PC-3 (cell line): ENCODE measurements around the gene AP3B2. TPM values are rescaled to one million over a fixed set of nuclear protein-coding genes. Genes with fewer than 3 reads are reported as not detected.

Experiments
- ATAC-seq: fragments of 200-7000 bp; cut with Tn5 transposase; 2 replicates; pipeline ENCODE4 v1.9.1; 2020; ENCODE audit warnings: mild to moderate bottlenecking, moderate library complexity
- BruUV-seq: library from RNA; stranded (reverse); fragments of 400-500 nt; replicated peaks from 2 replicates; lab custom pipeline; 2021; lab: Mats Ljungman, UMichigan
- CTCF ChIA-PET: fragments of 300-600 bp; sonication (Branson Sonifier 250); formaldehyde crosslinking; loops from one replicate; lab custom pipeline; 2022; ENCODE audit warnings: antibody characterized with exemption; lab: Charles Lee
- POLR2A ChIA-PET: fragments of 300-600 bp; sonication (Branson Sonifier 250); formaldehyde crosslinking; loops from one replicate; lab custom pipeline; 2022; ENCODE audit warnings: antibody characterized with exemption; ENCODE audit not compliant: unreplicated experiment; lab: Charles Lee
- DNase-seq: peaks from one replicate; pipeline ENCODE4 v3.0.0-alpha.2; 2015
- H2AFZ ChIP-seq: fragments of 300-600 bp; sonication (generic); 2 replicates; pipeline ENCODE4 v1.6.0; 2016; ENCODE audit warnings: antibody characterized with exemption, low read length
- H3F3A ChIP-seq: fragments of 300-600 bp; sonication (generic); one replicate; pipeline ENCODE4 v1.6.0; 2017; ENCODE audit warnings: antibody characterized with exemption, low read length, control low read depth, mild to moderate bottlenecking; ENCODE audit not compliant: unreplicated experiment
- H3K27ac ChIP-seq: fragments of 300-600 bp; sonication (generic); 2 replicates; pipeline ENCODE4 v1.5.1; 2016; ENCODE audit warnings: mild to moderate bottlenecking, low read length
- H3K27me3 ChIP-seq: fragments of 300-600 bp; sonication (generic); 2 replicates; pipeline ENCODE4 v1.6.1; 2016; ENCODE audit warnings: low read length, mixed read lengths
- H3K36me3 ChIP-seq: fragments of 300-600 bp; sonication (generic); 2 replicates; pipeline ENCODE4 v1.6.1; 2016; ENCODE audit warnings: low read depth, mixed run types, low read length, mixed read lengths
- H3K4me1 ChIP-seq: fragments of 300-600 bp; sonication (generic); 2 replicates; pipeline ENCODE4 v1.5.1; 2016; ENCODE audit warnings: low read length; ENCODE audit not compliant: insufficient read depth
- H3K4me2 ChIP-seq: fragments of 300-600 bp; sonication (generic); 2 replicates; pipeline ENCODE4 v1.6.0; 2016; ENCODE audit warnings: low read length
- H3K4me3 ChIP-seq: fragments of 300-600 bp; sonication (generic); 2 replicates; pipeline ENCODE4 v1.5.1; 2016; ENCODE audit warnings: mild to moderate bottlenecking, low read length, mixed read lengths
- H3K79me2 ChIP-seq: fragments of 300-600 bp; sonication (generic); 2 replicates; pipeline ENCODE4 v1.6.1; 2017; ENCODE audit warnings: low read length, mixed read lengths
- H3K9ac ChIP-seq: fragments of 300-600 bp; sonication (generic); 2 replicates; pipeline ENCODE4 v1.6.0; 2016; ENCODE audit warnings: mild to moderate bottlenecking, low read length
- H3K9me2 ChIP-seq: fragments of 300-600 bp; sonication (generic); replicated peaks from 2 replicates; pipeline ENCODE4 v1.6.1; 2016; ENCODE audit warnings: mixed run types, low read length, mixed read lengths
- H3K9me3 ChIP-seq: fragments of 300-600 bp; sonication (generic); 2 replicates; pipeline ENCODE4 v1.6.1; 2016; ENCODE audit warnings: low read length, mixed read lengths
- H4K20me1 ChIP-seq: fragments of 300-600 bp; sonication (generic); 2 replicates; pipeline ENCODE4 v1.6.1; 2016; ENCODE audit warnings: low read length, mixed read lengths
- EZH2 ChIP-seq: fragments of 300-600 bp; sonication (generic); IDR thresholded peaks from one replicate; pipeline ENCODE4 v1.6.1; 2017; ENCODE audit warnings: antibody characterized with exemption, mild to moderate bottlenecking, low read length; ENCODE audit not compliant: unreplicated experiment
- EZH2phosphoT487 ChIP-seq: fragments of 300-600 bp; sonication (generic); IDR thresholded peaks from 2 replicates; pipeline ENCODE4 v1.6.1; 2018; ENCODE audit warnings: mild to moderate bottlenecking, antibody characterized with exemption, low read length, borderline replicate concordance
- intact Hi-C: fragments of 100-400 bp; cut with micrococcal nuclease; formaldehyde crosslinking; loops from 2 replicates; pipeline ENCODE4 v1.9.0; 2023
- total RNA-seq: library from RNA; depleted of rRNA; stranded (reverse); fragments of >200 nt; gene quantifications from 2 replicates; pipeline ENCODE4 v1.2.3, GENCODE V29; 2014
- TF ChIP-seq, protein P1 (sequence below): fragments of 300-600 bp; sonication (generic); conservative IDR thresholded peaks from 2 replicates; pipeline ENCODE4 v1.5.1; 2017; ENCODE audit warnings: antibody characterized with exemption, low read depth, mild to moderate bottlenecking, low read length

The AP3B2 gene
- total RNA-seq, 1 experiment from 2014 or later = 0.47 TPM

DNA sequence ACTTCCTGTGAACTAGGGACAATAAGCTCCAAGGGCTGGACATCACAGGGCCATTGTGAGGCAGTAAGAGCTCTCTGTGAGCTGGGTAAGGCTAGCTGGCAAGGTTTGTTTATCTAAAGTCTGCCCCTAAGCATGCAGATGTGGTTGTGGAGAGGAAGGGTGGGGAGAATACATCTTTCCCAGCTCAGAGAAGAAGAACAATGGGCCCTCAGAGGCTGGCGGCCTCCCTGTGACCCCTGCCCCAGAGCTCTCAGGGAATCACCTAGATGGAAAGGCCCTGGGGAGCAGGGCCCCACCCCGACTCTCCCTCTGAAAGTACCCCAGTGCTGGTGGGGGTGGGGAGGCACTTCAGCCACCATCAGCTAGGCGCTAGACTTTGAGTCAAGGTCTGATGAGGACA, 4.3 kb upstream of the AP3B2 start:
- Histone ChIP-seq H3K36me3 (no peaks in the 10 kb centered on the region), H3K4me1 (no peaks in the 10 kb centered on the region), H3K27ac (no peak overlapping the region), H3K9me2 (no peaks in the 10 kb centered on the region), H3K27me3 (no peaks in the 10 kb centered on the region), H4K20me1 (no peaks in the 10 kb centered on the region), H3K9me3 (no peaks in the 10 kb centered on the region), H3F3A (no peaks in the 10 kb centered on the region), H3K9ac (no peak overlapping the region), H3K4me2 (no peak overlapping the region), H2AFZ (no peak overlapping the region), H3K79me2 (no peaks in the 10 kb centered on the region), H3K4me3 (no peak overlapping the region)
- no TSS peak for BruUV-seq
- TF ChIP-seq, protein P1, sequence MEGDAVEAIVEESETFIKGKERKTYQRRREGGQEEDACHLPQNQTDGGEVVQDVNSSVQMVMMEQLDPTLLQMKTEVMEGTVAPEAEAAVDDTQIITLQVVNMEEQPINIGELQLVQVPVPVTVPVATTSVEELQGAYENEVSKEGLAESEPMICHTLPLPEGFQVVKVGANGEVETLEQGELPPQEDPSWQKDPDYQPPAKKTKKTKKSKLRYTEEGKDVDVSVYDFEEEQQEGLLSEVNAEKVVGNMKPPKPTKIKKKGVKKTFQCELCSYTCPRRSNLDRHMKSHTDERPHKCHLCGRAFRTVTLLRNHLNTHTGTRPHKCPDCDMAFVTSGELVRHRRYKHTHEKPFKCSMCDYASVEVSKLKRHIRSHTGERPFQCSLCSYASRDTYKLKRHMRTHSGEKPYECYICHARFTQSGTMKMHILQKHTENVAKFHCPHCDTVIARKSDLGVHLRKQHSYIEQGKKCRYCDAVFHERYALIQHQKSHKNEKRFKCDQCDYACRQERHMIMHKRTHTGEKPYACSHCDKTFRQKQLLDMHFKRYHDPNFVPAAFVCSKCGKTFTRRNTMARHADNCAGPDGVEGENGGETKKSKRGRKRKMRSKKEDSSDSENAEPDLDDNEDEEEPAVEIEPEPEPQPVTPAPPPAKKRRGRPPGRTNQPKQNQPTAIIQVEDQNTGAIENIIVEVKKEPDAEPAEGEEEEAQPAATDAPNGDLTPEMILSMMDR = no peak
- TF ChIP-seq EZH2phosphoT487 (no peak), EZH2 (no peak)
- ATAC-seq (no peak), DNase-seq (no peak)
- intact Hi-C loops = no loop called here
- CTCF ChIA-PET = no interaction called here
- POLR2A ChIA-PET = no interaction called here

DNA sequence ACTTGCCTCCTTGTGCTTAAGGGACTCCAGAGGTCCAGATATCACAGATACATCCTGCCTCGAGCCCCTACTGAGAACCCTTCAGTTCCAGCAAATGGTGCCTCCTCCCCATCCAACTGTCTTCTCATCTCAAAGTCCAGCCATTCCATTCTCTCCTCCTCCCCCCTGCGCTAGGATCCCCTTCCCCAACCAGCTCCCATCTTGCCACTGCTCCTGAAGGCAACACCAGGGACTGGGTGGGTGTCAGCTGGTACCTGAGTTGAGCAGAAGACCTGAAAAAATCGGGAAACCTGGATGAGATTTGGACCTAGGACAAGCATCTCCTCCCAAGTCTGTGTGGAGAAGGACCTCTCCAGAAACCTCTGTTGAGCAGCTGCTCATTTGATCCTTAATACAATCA, 2.4 kb upstream of the AP3B2 start:
- no peak overlapping the region for H3K9ac ChIP-seq
- H3K27ac ChIP-seq = no peak overlapping the region
- no peaks in the 10 kb centered on the region for H3K79me2 ChIP-seq
- ChIA-PET POLR2A (no interaction called here), CTCF (no interaction called here)
- ATAC-seq = no peak
- H3K36me3 ChIP-seq = no peaks in the 10 kb centered on the region
- no peaks in the 10 kb centered on the region for H3K9me3 ChIP-seq
- no peak overlapping the region for H3K4me3 ChIP-seq
- no peaks in the 10 kb centered on the region for H3K9me2 ChIP-seq
- H3K4me1 ChIP-seq = no peaks in the 10 kb centered on the region
- no peak for TF ChIP-seq EZH2
- TF ChIP-seq, protein P1 = no peak
- TF ChIP-seq EZH2phosphoT487 = no peak
- H4K20me1 ChIP-seq = no peaks in the 10 kb centered on the region
- H3K4me2 ChIP-seq = no peak overlapping the region
- intact Hi-C loops = no loop called here
- no peaks in the 10 kb centered on the region for H3K27me3 ChIP-seq
- no peak overlapping the region for H2AFZ ChIP-seq
- DNase-seq = no peak
- no peaks in the 10 kb centered on the region for H3F3A ChIP-seq
- no TSS peak for BruUV-seq

DNA sequence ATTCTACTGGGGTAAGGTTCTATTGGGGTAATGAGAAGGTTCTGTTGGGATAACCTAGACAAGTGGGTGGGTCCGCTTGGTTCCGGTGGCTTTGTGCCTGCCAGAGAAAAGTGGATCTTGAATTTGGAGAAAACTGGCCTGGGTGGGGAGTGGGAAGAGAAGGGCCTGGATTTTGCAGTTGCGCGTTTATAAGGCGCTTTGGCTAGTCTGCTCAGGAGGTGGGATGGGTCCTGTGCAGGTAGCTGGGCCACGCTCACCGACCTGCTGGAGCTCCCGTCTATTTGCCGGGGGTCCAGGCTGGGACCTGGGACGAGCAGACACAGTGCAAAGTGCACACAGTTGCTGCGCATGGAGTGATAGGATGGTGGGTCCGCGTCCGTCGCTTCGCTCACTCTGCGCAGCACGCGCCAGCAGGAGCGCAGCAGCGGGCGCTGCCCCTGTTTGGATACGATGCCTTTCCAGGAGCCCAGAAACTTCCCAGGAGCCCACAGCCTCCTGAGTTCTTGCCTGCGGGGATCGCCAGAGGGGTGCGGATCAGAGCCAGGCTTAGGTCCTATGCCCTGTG, 1.3 kb upstream of the AP3B2 start:
- intact Hi-C loops = no loop called here
- H3K9me2 ChIP-seq = no peaks in the 10 kb centered on the region
- no peak overlapping the region for H3K27ac ChIP-seq
- no peaks in the 10 kb centered on the region for H3K79me2 ChIP-seq
- H4K20me1 ChIP-seq = no peaks in the 10 kb centered on the region
- no peaks in the 10 kb centered on the region for H3K4me1 ChIP-seq
- POLR2A ChIA-PET = no interaction called here
- TF ChIP-seq EZH2phosphoT487 = no peak
- TF ChIP-seq, protein P1 = no peak
- no peak for TF ChIP-seq EZH2
- no peak overlapping the region for H3K4me3 ChIP-seq
- H3K4me2 ChIP-seq = no peak overlapping the region
- no peaks in the 10 kb centered on the region for H3K9me3 ChIP-seq
- no peaks in the 10 kb centered on the region for H3K36me3 ChIP-seq
- H3F3A ChIP-seq = no peaks in the 10 kb centered on the region
- H3K27me3 ChIP-seq = no peaks in the 10 kb centered on the region
- DNase-seq = no peak
- no TSS peak for BruUV-seq
- CTCF ChIA-PET = no interaction called here
- no peak overlapping the region for H3K9ac ChIP-seq
- no peak for ATAC-seq
- no peak overlapping the region for H2AFZ ChIP-seq
